KMS-11 (cell line): ENCODE measurements around the gene ZNF41.

ENCODE experiments used
- H2AFZ ChIP-seq: fragments of 200-600 bp; sonication (generic); 2 replicates; pipeline ENCODE4 v1.6.1; 2016; ENCODE audit warnings: antibody characterized with exemption, mixed run types, low read depth
- H3K27ac ChIP-seq: fragments of 200-600 bp; sonication (generic); 2 replicates; pipeline ENCODE4 v1.6.1; 2016; ENCODE audit warnings: mild to moderate bottlenecking, mixed run types
- H3K27me3 ChIP-seq: fragments of 200-600 bp; sonication (generic); 2 replicates; pipeline ENCODE4 v1.6.1; 2017; ENCODE audit warnings: mild to moderate bottlenecking, low read depth, mixed run types, moderate library complexity; ENCODE audit not compliant: insufficient read depth
- H3K36me3 ChIP-seq: fragments of 200-600 bp; sonication (generic); 2 replicates; pipeline ENCODE4 v1.6.1; 2017; ENCODE audit warnings: mild to moderate bottlenecking, mixed run types; ENCODE audit not compliant: insufficient read depth
- H3K4me1 ChIP-seq: fragments of 200-600 bp; sonication (generic); 2 replicates; pipeline ENCODE4 v1.6.1; 2016; ENCODE audit warnings: mild to moderate bottlenecking, low read depth, mixed run types; ENCODE audit not compliant: poor library complexity, severe bottlenecking
- H3K4me2 ChIP-seq: fragments of 200-600 bp; sonication (generic); 2 replicates; pipeline ENCODE4 v1.7.0; 2016; ENCODE audit warnings: mild to moderate bottlenecking, mixed run types
- H3K4me3 ChIP-seq: fragments of 200-600 bp; sonication (generic); IDR thresholded peaks from 2 replicates; pipeline ENCODE4 v1.6.1; 2017; ENCODE audit warnings: low read depth, low read length, mixed read lengths; ENCODE audit not compliant: insufficient read depth
- H3K79me2 ChIP-seq: fragments of 200-600 bp; sonication (generic); 2 replicates; pipeline ENCODE4 v1.6.1; 2016; ENCODE audit warnings: low read depth, mixed run types; ENCODE audit not compliant: insufficient read depth
- H3K9ac ChIP-seq: fragments of 200-600 bp; sonication (generic); 2 replicates; pipeline ENCODE4 v1.6.1; 2016; ENCODE audit warnings: mild to moderate bottlenecking, mixed run types
- H4K20me1 ChIP-seq: fragments of 200-600 bp; sonication (generic); 2 replicates; pipeline ENCODE4 v1.6.1; 2016; ENCODE audit warnings: mild to moderate bottlenecking, mixed run types; ENCODE audit not compliant: insufficient read depth
- CTCF ChIP-seq: fragments of 200-600 bp; sonication (generic); conservative IDR thresholded peaks from 2 replicates; pipeline ENCODE4 v1.6.1; 2017; ENCODE audit warnings: low read depth, mild to moderate bottlenecking, antibody characterized with exemption, low read length, moderate library complexity, mixed read lengths

Gene ZNF41

GRCh38 chrX:47430925-47431324 is 52.1 kb downstream of the ZNF41 start:
- Histone ChIP-seq H3K27ac (no peak overlapping the region), H3K4me3 (no peak overlapping the region), H3K4me2 (no peak overlapping the region), H3K79me2 (no peaks in the 10 kb centered on the region), H3K4me1 (no peaks in the 10 kb centered on the region), H3K27me3 (no peaks in the 10 kb centered on the region), H4K20me1 (no peaks in the 10 kb centered on the region), H3K36me3 (no peaks in the 10 kb centered on the region), H2AFZ (no peak overlapping the region), H3K9ac (no peak overlapping the region)
- no peak for TF ChIP-seq CTCF

GRCh38 chrX:47422444-47422843 is 60.6 kb downstream of the ZNF41 start:
- no peak for TF ChIP-seq CTCF
- no peak overlapping the region for H3K4me3 ChIP-seq
- H3K27me3 ChIP-seq, result no peaks in the 10 kb centered on the region
- no peak overlapping the region for H2AFZ ChIP-seq
- H3K79me2 ChIP-seq, result no peaks in the 10 kb centered on the region
- no peak overlapping the region for H3K4me2 ChIP-seq
- H4K20me1 ChIP-seq, result no peaks in the 10 kb centered on the region
- H3K36me3 ChIP-seq, result no peaks in the 10 kb centered on the region
- H3K4me1 ChIP-seq, result no peaks in the 10 kb centered on the region
- no peak overlapping the region for H3K9ac ChIP-seq
- H3K27ac ChIP-seq, result no peak overlapping the region

- TF ChIP-seq CTCF, result no peak
- H3K36me3 ChIP-seq, result no peaks in the 10 kb centered on the region
- no peak overlapping the region for H3K9ac ChIP-seq
- H2AFZ ChIP-seq, result no peak overlapping the region
- no peaks in the 10 kb centered on the region for H3K79me2 ChIP-seq
- H3K27ac ChIP-seq, result no peak overlapping the region
- H3K4me3 ChIP-seq, result no peak overlapping the region
- H3K4me1 ChIP-seq, result no peaks in the 10 kb centered on the region
- no peak overlapping the region for H3K4me2 ChIP-seq
- no peaks in the 10 kb centered on the region for H3K27me3 ChIP-seq
- H4K20me1 ChIP-seq, result no peaks in the 10 kb centered on the region
Observed at GRCh38 chrX:47420962-47421361, 62.1 kb downstream of the ZNF41 start.

GRCh38 chrX:47420265-47420664 is 62.8 kb downstream of the ZNF41 start:
- Histone ChIP-seq H3K27me3 (no peaks in the 10 kb centered on the region), H3K4me3 (no peak overlapping the region), H2AFZ (no peak overlapping the region), H3K4me1 (no peaks in the 10 kb centered on the region), H3K27ac (no peak overlapping the region), H3K36me3 (no peaks in the 10 kb centered on the region), H4K20me1 (no peaks in the 10 kb centered on the region), H3K4me2 (no peak overlapping the region), H3K9ac (no peak overlapping the region), H3K79me2 (no peaks in the 10 kb centered on the region)
- TF ChIP-seq CTCF, result no peak
